ENCODE data around the gene CDH11.
A peak's percentile ranks its signal among the peaks of the same experiment; 100 is the strongest.

The CDH11 gene, protein sequence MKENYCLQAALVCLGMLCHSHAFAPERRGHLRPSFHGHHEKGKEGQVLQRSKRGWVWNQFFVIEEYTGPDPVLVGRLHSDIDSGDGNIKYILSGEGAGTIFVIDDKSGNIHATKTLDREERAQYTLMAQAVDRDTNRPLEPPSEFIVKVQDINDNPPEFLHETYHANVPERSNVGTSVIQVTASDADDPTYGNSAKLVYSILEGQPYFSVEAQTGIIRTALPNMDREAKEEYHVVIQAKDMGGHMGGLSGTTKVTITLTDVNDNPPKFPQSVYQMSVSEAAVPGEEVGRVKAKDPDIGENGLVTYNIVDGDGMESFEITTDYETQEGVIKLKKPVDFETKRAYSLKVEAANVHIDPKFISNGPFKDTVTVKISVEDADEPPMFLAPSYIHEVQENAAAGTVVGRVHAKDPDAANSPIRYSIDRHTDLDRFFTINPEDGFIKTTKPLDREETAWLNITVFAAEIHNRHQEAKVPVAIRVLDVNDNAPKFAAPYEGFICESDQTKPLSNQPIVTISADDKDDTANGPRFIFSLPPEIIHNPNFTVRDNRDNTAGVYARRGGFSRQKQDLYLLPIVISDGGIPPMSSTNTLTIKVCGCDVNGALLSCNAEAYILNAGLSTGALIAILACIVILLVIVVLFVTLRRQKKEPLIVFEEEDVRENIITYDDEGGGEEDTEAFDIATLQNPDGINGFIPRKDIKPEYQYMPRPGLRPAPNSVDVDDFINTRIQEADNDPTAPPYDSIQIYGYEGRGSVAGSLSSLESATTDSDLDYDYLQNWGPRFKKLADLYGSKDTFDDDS

GRCh38 chr16:65121870-65122723 is at the start of gene CDH11:
Gene CDH11 (minus strand): TSS chr16:65122063. CDS start chr16:65004869, 117,194 bp downstream.
- peak within 1 kb of the TSS; percentile 94 for H3K4me3 ChIP-seq (ENCODE audit: low read depth, low read length)
- DNase-seq (ENCODE audit: low read depth) = peak; percentile 52

- no peak for DNase-seq (ENCODE audit: low read depth)
- no peak overlapping the region for H3K4me3 ChIP-seq (ENCODE audit: low read depth, low read length)
Measured at GRCh38 chr16:65154321-65154720, 32.5 kb upstream of the CDH11 start.

DNA sequence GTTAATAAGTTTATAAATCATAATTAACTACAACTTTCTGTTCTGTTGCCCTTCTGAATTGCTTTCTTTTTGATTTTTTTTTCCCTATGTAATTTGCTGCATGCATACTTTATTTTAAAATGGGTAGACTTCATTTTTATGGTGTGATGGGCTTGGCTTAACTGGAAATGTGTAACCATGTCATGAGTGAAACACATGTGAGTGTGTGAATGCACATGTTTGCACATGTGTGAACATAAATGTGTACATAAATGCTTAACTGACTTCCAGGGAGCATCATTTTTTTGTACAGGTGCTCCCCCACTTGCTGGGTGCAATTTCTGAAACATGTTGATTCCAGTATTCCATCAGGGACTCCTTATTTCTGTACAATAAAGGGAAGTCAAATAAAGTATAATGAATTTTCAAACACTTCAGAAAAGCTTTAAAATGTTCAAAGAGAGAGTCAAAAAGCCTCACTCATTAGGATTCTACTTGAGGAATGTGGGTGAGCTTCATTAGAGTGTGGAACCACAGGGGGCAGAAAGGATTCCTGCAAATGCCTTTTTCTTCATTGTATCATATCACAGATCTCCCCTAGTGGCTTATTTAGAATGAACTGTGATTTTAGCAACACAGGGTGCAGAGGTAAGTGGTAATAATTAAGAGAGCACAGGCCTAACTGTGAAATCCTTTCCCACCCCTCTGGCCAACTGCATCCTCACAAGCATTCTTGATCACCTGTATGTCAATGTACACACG is 31.7 kb upstream of the CDH11 start:
- DNase-seq (ENCODE audit: low read depth) = no peak

GRCh38 chr16:65148804-65149203 is 26.9 kb upstream of the CDH11 start:
- H3K4me3 ChIP-seq (ENCODE audit: low read depth, low read length) = no peak overlapping the region
- DNase-seq (ENCODE audit: low read depth) = no peak

More for the DNA sequence above, 31.7 kb upstream of the CDH11 start:
- no peak overlapping the region for H3K4me3 ChIP-seq (ENCODE audit: low read depth, low read length)

GRCh38 chr16:65142276-65142675 is 20.4 kb upstream of the CDH11 start:
- no peak overlapping the region for H3K4me3 ChIP-seq (ENCODE audit: low read depth, low read length)
- DNase-seq (ENCODE audit: low read depth) = no peak

DNA sequence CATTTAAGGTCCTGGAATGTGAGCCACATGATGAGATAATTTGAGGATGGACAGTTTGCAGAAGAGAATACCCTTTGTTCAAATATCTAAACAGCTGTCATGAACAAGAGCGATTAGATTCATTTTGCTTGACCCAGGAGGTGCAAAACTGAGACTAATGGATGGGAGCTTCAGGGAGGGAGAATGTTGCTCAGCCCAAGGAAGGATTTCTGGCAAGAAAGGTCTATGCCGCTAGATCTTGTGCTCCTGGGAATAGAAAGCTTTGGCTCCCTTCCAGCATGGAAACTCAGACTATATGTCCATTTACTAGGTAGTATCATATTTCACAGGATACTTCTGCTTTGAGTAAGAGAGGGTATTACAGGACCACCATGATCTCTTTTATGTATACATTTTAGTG is 14.8 kb upstream of the CDH11 start:
- DNase-seq (ENCODE audit: low read depth) = no peak
- no peak overlapping the region for H3K4me3 ChIP-seq (ENCODE audit: low read depth, low read length)

DNA sequence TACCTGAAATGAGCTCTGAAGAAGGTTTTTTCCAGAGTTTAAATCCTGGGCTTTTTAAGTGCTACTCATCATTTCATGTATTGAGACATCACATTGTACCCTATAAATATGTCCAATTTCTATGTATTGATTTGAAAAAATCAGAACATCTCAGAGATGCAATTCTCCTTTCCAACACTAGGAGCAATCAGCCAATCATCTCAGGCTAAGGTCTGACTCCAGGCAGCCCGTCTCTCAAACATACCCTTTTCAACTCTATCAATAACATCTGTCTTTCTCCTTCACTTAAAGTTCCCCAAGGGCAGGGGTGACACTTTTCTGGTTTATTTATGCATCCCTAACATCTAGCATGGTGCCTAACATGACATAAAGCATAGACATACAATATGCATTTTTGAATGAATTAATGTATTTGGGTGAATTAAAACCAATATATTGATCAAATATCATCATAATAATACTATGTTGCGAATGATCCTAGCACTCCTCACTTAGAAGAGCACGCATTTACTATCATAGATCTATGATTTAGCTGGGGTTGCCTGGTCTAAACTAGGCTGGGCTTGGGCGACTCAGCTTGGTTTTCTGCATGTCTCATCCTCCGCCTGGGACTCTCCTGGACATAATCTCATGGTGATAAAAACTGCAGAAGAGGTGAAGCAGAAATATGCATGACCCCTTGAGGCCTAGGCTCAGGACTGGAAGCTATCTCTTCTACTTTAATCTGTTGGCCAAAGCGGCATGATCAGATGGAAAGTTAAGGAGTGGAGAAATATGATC is 5.2 kb upstream of the CDH11 start:
- no peak for DNase-seq (ENCODE audit: low read depth)
- no peak overlapping the region for H3K4me3 ChIP-seq (ENCODE audit: low read depth, low read length)

GRCh38 chr16:65125871-65126270 is 4.0 kb upstream of the CDH11 start:
- no peak for DNase-seq (ENCODE audit: low read depth)
- H3K4me3 ChIP-seq (ENCODE audit: low read depth, low read length) = no peak overlapping the region

GRCh38 chr16:65125322-65125721 is 3.5 kb upstream of the CDH11 start:
- DNase-seq (ENCODE audit: low read depth) = no peak
- H3K4me3 ChIP-seq (ENCODE audit: low read depth, low read length) = no peak overlapping the region

DNA sequence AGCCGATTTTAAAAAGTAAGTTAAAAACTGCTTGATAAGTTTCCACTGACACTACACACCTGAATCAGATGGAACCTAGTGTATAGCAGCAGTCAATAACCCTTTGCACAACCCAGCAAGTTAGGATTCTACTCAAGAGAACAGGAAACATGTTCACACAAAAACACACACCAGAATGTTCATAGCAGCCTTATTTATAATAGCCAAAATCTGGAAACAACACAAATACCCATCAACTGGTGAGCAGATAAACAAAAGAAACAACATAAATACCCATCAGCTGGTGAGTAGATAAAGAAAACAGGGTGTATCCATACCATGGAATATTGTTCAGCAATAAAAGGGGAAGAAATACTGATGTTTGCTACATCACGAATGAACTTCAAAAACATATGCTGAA is 2.7 kb upstream of the CDH11 start:
- H3K4me3 ChIP-seq (ENCODE audit: low read depth, low read length) = no peak overlapping the region
- DNase-seq (ENCODE audit: low read depth) = no peak

- DNase-seq (ENCODE audit: low read depth) = no peak
- peak overlapping the region; percentile 94 for H3K4me3 ChIP-seq (ENCODE audit: low read depth, low read length)
Measured at GRCh38 chr16:65124212-65124548, 2.3 kb upstream of the CDH11 start.

- H3K4me3 ChIP-seq (ENCODE audit: low read depth, low read length) = peak overlapping the region; percentile 94
- no peak for DNase-seq (ENCODE audit: low read depth)
Measured at GRCh38 chr16:65123396-65124211, 1.7 kb upstream of the CDH11 start.

- peak overlapping the region; percentile 94 for H3K4me3 ChIP-seq (ENCODE audit: low read depth, low read length)
- no peak for DNase-seq (ENCODE audit: low read depth)
Measured at GRCh38 chr16:65122724-65123395, 997 bp upstream of the CDH11 start.

DNA sequence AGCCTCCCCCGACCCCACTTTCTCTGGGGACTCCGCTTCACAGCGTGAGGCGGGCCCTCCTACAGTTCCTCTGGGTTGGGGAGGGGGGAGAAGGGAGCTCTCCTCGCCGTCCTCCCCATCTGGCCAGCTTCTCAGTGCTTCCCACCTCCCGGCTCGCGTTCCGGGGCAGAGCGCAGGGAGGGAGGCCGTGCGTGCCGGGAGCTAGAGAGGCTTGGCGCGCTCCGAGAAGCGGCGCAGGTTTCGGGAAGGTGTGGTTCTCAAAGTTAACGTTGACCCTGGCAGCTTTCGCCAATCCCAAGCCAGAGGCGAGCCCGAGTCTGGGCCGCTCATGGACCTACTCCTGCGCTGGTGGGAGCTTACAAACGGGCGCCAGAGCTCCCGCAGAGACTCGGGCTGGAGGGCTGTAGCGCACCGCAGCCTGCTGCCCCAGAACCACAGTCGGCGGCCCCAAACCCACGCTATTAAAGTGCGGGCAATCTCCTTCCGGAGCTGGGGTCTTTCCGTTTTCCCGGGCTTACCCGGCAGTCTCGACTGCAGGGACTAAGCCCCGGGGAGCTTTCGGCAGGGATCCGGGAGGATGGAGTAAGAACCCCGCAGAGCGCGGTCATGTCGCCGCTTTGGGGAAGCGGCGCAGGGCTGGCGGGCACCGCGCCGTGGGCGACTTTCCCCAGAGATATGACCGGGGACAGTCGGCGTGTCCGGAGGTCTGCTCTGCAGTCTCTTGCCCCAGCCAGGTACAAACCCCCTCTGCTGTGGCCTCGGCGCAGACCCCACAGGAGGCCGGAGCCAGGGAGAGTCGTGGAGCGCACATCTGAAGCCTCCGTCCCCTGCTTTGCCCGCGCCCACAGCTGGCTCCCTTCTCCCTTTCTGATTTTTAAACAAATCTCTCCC is 787 bp downstream of the CDH11 start:
- peak overlapping the region; percentile 94 for H3K4me3 ChIP-seq (ENCODE audit: low read depth, low read length)

GRCh38 chr16:65120461-65120830 is 1.4 kb downstream of the CDH11 start:
- H3K4me3 ChIP-seq (ENCODE audit: low read depth, low read length) = peak overlapping the region; percentile 94
- DNase-seq (ENCODE audit: low read depth) = no peak

More for the DNA sequence above, 787 bp downstream of the CDH11 start:
- DNase-seq (ENCODE audit: low read depth) = no peak

DNA sequence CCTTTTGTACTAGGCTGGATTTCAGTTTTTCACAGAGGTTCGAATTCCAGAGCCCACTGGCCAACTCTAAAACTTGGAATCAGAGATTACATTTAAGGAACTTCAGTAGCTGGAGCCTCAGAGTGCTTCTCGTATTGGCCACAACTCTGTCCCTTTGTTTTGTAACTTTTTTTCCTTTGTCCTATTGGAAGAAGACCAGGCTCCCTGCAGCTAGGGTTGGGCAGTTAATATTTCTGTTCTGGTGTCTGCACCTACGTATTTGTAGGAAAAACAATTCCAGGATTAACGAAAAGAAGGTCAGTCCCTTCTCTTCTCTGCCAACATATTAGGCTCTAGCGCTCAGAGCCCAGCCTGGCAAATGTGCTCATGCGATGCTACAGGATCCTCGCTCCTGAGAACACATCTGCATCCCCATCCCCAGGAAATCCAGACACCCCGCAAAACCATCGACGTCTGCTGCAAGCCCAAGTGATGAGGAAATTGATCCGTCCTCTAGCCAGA is 1.9 kb downstream of the CDH11 start:
- peak overlapping the region; percentile 94 for H3K4me3 ChIP-seq (ENCODE audit: low read depth, low read length)
- peak; percentile 47 for DNase-seq (ENCODE audit: low read depth)

Data from skeletal muscle cell (primary cell).